RWPE2 (cell line): ENCODE data around the gene INSYN2B.

ENCODE experiments used
- ATAC-seq: fragments of 200-7000 bp; cut with Tn5 transposase; 3 replicates; pipeline ENCODE4 v1.9.1; 2021; ENCODE audit warnings: low read depth
- DNase-seq: peaks from one replicate; pipeline ENCODE4 v3.0.0-alpha.2; 2020; ENCODE audit warnings: low spot score
- H3K27ac ChIP-seq: fragments of 450-650 bp; 2 replicates; pipeline ENCODE4 v1.5.1; 2017; ENCODE audit warnings: mild to moderate bottlenecking; ENCODE audit not compliant: poor library complexity, severe bottlenecking
- H3K27me3 ChIP-seq: fragments of 250-450 bp; sonication (Bioruptor Pico); 2 replicates; pipeline ENCODE4 v1.5.1; 2021; ENCODE audit warnings: mild to moderate bottlenecking, moderate library complexity; ENCODE audit not compliant: insufficient read depth, poor library complexity, severe bottlenecking
- H3K36me3 ChIP-seq: fragments of 250-450 bp; sonication (Bioruptor Pico); 2 replicates; pipeline ENCODE4 v1.5.1; 2020; ENCODE audit warnings: low read depth, mild to moderate bottlenecking, moderate library complexity
- H3K4me1 ChIP-seq: fragments of 250-450 bp; sonication (Bioruptor Pico); 2 replicates; pipeline ENCODE4 v1.5.1; 2021; ENCODE audit warnings: mild to moderate bottlenecking, moderate library complexity; ENCODE audit not compliant: insufficient read depth, poor library complexity, severe bottlenecking
- H3K4me3 ChIP-seq: fragments of 250-450 bp; sonication (Bioruptor Pico); 2 replicates; pipeline ENCODE4 v1.5.1; 2021; ENCODE audit warnings: mild to moderate bottlenecking, moderate library complexity; ENCODE audit not compliant: severe bottlenecking
- H3K9me3 ChIP-seq: fragments of 250-450 bp; sonication (Bioruptor Pico); 2 replicates; pipeline ENCODE4 v1.5.1; 2021; ENCODE audit warnings: mild to moderate bottlenecking, moderate library complexity; ENCODE audit not compliant: severe bottlenecking
- TF ChIP-seq, protein P1 (sequence below): fragments of 450-650 bp; IDR thresholded peaks from one replicate; pipeline ENCODE4 v1.5.1; 2017; ENCODE audit warnings: mild to moderate bottlenecking, moderate library complexity; ENCODE audit not compliant: poor library complexity, severe bottlenecking

Gene INSYN2B

GRCh38 chr5:169946743-169947295 is 33.5 kb downstream of the INSYN2B start:
- no peaks in the 10 kb centered on the region for H3K36me3 ChIP-seq
- H3K9me3 ChIP-seq = no peaks in the 10 kb centered on the region
- H3K4me1 ChIP-seq = peaks cover 23% of the 10 kb centered on the region
- ATAC-seq (no peak), DNase-seq (no peak)
- no peak overlapping the region for H3K4me3 ChIP-seq
- no peaks in the 10 kb centered on the region for H3K27me3 ChIP-seq
- TF ChIP-seq, protein P1, sequence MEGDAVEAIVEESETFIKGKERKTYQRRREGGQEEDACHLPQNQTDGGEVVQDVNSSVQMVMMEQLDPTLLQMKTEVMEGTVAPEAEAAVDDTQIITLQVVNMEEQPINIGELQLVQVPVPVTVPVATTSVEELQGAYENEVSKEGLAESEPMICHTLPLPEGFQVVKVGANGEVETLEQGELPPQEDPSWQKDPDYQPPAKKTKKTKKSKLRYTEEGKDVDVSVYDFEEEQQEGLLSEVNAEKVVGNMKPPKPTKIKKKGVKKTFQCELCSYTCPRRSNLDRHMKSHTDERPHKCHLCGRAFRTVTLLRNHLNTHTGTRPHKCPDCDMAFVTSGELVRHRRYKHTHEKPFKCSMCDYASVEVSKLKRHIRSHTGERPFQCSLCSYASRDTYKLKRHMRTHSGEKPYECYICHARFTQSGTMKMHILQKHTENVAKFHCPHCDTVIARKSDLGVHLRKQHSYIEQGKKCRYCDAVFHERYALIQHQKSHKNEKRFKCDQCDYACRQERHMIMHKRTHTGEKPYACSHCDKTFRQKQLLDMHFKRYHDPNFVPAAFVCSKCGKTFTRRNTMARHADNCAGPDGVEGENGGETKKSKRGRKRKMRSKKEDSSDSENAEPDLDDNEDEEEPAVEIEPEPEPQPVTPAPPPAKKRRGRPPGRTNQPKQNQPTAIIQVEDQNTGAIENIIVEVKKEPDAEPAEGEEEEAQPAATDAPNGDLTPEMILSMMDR = no peak
- H3K27ac ChIP-seq = peak overlapping the region; percentile 55

- no peak overlapping the region for H3K4me3 ChIP-seq
- TF ChIP-seq, protein P1 = no peak
- peak overlapping the region; percentile 55 for H3K27ac ChIP-seq
- no peaks in the 10 kb centered on the region for H3K27me3 ChIP-seq
- H3K9me3 ChIP-seq = no peaks in the 10 kb centered on the region
- DNase-seq (no peak), ATAC-seq (peak; percentile 78)
- H3K36me3 ChIP-seq = no peaks in the 10 kb centered on the region
- H3K4me1 ChIP-seq = peaks cover 23% of the 10 kb centered on the region
Observed at GRCh38 chr5:169945831-169946261, 34.4 kb downstream of the INSYN2B start.

DNA sequence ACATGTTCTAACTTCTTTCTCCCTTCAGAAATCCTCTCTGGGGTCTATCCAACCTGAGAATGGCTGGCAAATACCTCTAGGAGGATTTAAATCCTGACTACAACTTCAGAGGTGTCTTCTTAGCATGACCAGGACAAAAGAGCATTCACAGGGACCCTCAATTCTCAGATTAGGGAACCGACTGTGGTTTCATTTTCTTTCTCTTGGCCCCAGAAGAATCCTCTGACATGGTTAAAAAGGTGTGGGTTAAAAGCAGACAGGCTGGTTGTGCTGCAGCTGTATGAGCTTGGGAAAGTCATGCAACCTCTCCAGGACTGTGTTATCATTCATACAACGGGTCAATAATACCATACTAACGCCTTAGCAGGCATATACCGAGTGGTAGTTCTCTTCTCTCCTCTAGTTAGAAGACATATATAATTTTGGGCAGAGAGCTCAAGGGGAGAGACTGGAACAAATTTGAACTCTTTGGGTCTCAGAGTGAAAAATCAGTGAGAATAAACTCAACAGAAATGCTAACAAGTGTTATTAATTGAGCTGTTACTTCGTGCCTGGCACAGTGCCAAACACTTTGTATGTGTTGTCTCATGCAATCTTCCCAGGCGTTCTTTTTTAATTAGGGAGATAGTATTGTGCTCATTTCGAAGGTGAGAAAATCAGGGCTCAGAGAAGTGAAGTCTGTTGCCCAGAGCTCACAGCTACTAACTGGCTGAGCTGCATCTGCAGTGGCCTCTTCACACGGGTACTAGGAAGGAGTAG is 35.2 kb downstream of the INSYN2B start:
- H3K27ac ChIP-seq = peak overlapping the region; percentile 55
- no peaks in the 10 kb centered on the region for H3K36me3 ChIP-seq

DNA sequence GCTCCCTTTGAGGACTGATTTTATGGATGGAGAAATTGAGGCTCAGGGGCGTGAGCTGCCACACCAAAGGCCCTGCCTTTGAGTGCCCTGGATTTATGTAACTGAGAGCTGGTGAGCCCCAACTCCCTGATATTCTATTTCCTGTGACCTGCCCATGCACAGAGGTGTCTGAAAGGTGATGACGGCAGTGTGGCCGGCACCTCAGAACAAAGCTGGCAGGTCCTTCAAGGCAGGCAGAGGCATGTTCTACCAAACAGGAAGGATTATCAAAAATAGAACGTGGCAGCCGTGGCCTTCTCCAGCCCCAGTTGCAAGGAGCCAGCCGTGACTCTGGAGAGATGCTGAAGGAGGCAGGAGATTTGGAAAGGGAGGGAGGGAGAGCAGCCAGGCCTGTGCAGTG is 36.2 kb downstream of the INSYN2B start:
- H3K27ac ChIP-seq = no peak overlapping the region
- H3K4me1 ChIP-seq = peaks cover 23% of the 10 kb centered on the region
- H3K9me3 ChIP-seq = no peaks in the 10 kb centered on the region
- H3K36me3 ChIP-seq = no peaks in the 10 kb centered on the region
- ATAC-seq (peak; percentile 66), DNase-seq (no peak)
- no peak overlapping the region for H3K4me3 ChIP-seq
- no peaks in the 10 kb centered on the region for H3K27me3 ChIP-seq
- TF ChIP-seq, protein P1 = no peak

More for the DNA sequence above, 35.2 kb downstream of the INSYN2B start:
- Histone ChIP-seq H3K4me3 (no peak overlapping the region), H3K27me3 (no peaks in the 10 kb centered on the region), H3K4me1 (peaks cover 23% of the 10 kb centered on the region), H3K9me3 (no peaks in the 10 kb centered on the region)
- DNase-seq (no peak), ATAC-seq (no peak)
- TF ChIP-seq, protein P1 = no peak

- no peak overlapping the region for H3K27ac ChIP-seq
- ATAC-seq = no peak
Observed at GRCh38 chr5:169943026-169943425, 37.3 kb downstream of the INSYN2B start.

More at GRCh38 chr5:169943026-169943425, 37.3 kb downstream of the INSYN2B start:
- no peak for DNase-seq
- H3K36me3 ChIP-seq = no peaks in the 10 kb centered on the region
- H3K27me3 ChIP-seq = no peaks in the 10 kb centered on the region
- H3K4me1 ChIP-seq = peaks cover 23% of the 10 kb centered on the region
- H3K4me3 ChIP-seq = no peak overlapping the region
- TF ChIP-seq, protein P1 = no peak
- no peaks in the 10 kb centered on the region for H3K9me3 ChIP-seq
